Panc1 (cell line): ENCODE measurements around the gene ADGRL3. TPM values are rescaled to one million over a fixed set of nuclear protein-coding genes. Genes with fewer than 3 reads are reported as not detected.

Source experiments
- ATAC-seq: fragments of 200-7000 bp; cut with Tn5 transposase; 2 replicates; pipeline ENCODE4 v1.9.1; 2020; ENCODE audit warnings: mild to moderate bottlenecking, moderate library complexity
- BruUV-seq: library from RNA; stranded (reverse); fragments of 400-500 nt; replicated peaks from 2 replicates; lab custom pipeline; 2021; lab: Mats Ljungman, UMichigan
- CTCF ChIA-PET: fragments of 300-600 bp; sonication (Branson Sonifier 250); formaldehyde crosslinking; loops from one replicate; lab custom pipeline; 2022; ENCODE audit warnings: antibody characterized with exemption; lab: Charles Lee
- POLR2A ChIA-PET: fragments of 300-600 bp; sonication (Branson Sonifier 250); formaldehyde crosslinking; loops from one replicate; lab custom pipeline; 2022; ENCODE audit warnings: antibody characterized with exemption; lab: Charles Lee
- DNase-seq: peaks from one replicate; pipeline ENCODE4 v3.0.0-alpha.2; 2010; ENCODE audit warnings: low read depth, low spot score
- H3K27ac ChIP-seq: 2 replicates; pipeline ENCODE4 v1.5.1; 2011; ENCODE audit warnings: mild to moderate bottlenecking, low read length, inconsistent platforms
- H3K27me3 ChIP-seq: fragments of 200-500 bp; sonication (Bioruptor generic); 2 replicates; pipeline ENCODE4 v1.6.0; 2014; ENCODE audit warnings: low read length, inconsistent platforms; ENCODE audit not compliant: control insufficient read depth, insufficient read depth
- H3K36me3 ChIP-seq: fragments of 200-500 bp; sonication (Bioruptor generic); 2 replicates; pipeline ENCODE4 v1.5.1; 2014; ENCODE audit warnings: inconsistent platforms, mild to moderate bottlenecking, low read length, moderate library complexity; ENCODE audit not compliant: control insufficient read depth, insufficient read depth
- H3K4me1 ChIP-seq: 2 replicates; pipeline ENCODE4 v1.5.1; 2011; ENCODE audit warnings: inconsistent platforms, mild to moderate bottlenecking, low read length, moderate library complexity; ENCODE audit not compliant: control insufficient read depth, insufficient read depth
- H3K4me3 ChIP-seq, 2 experiments: 2 replicates each; pipeline ENCODE4 v1.5.1; 2011 to 2012; ENCODE audit warnings: low read depth in 2 of 2, low read length in 2 of 2, mild to moderate bottlenecking in 2 of 2, inconsistent platforms in 1 of 2, moderate library complexity in 1 of 2
- H3K9me3 ChIP-seq: fragments of 200-500 bp; sonication (Bioruptor generic); 2 replicates; pipeline ENCODE4 v1.5.1; 2014; ENCODE audit warnings: low read depth, mild to moderate bottlenecking, inconsistent platforms, low read length, moderate library complexity; ENCODE audit not compliant: control insufficient read depth, insufficient read depth
- CTCF ChIP-seq: fragments of 450-650 bp; IDR thresholded peaks from 2 replicates; pipeline ENCODE4 v1.5.1; 2017; ENCODE audit warnings: mild to moderate bottlenecking
- POLR2AphosphoS5 ChIP-seq: IDR thresholded peaks from 2 replicates; pipeline ENCODE4 v1.6.1; 2012; ENCODE audit warnings: mild to moderate bottlenecking, low read depth, low read length, moderate library complexity
- REST ChIP-seq, 2 experiments: IDR thresholded peaks; 2 replicates each; pipeline ENCODE4 v1.6.1; 2011 to 2012; ENCODE audit warnings: low read depth in 2 of 2, control low read depth in 1 of 2, low read length in 1 of 2, mild to moderate bottlenecking in 1 of 2, moderate library complexity in 1 of 2; ENCODE audit not compliant: insufficient read depth in 1 of 2
- SIN3A ChIP-seq: IDR thresholded peaks from 2 replicates; pipeline ENCODE4 v1.6.1; 2012; ENCODE audit warnings: low read depth, mild to moderate bottlenecking, low read length, moderate library complexity, borderline replicate concordance; ENCODE audit not compliant: insufficient read depth
- TCF7L2 ChIP-seq: IDR thresholded peaks from 2 replicates; pipeline ENCODE4 v1.6.1; 2011; ENCODE audit warnings: mild to moderate bottlenecking, low read depth, low read length, inconsistent platforms
- in situ Hi-C: cut with HindIII; loops from 2 replicates; pipeline ENCODE4 v1.10.0; 2016; ENCODE audit warnings: low sequenced_read_pairs, low pct_unique_long_range_greater_than_20kb
- intact Hi-C: fragments of 100-400 bp; cut with micrococcal nuclease; formaldehyde crosslinking; loops from one replicate; pipeline ENCODE4 v1.10.0; 2022; ENCODE audit not compliant: unreplicated experiment
- total RNA-seq: library from RNA; stranded (reverse); gene quantifications from one replicate; pipeline ENCODE4 v1.2.1, GENCODE V29; 2021; ENCODE audit not compliant: unreplicated experiment

Gene ADGRL3
- total RNA-seq, 1 experiment from 2014 or later: 0.23 TPM

GRCh38 chr4:61571761-61572559 lies 371.8 kb downstream of the ADGRL3 start:
- H3K9me3 ChIP-seq: no peaks in the 10 kb centered on the region
- no peaks in the 10 kb centered on the region for H3K36me3 ChIP-seq
- DNase-seq (no peak), ATAC-seq (no peak)
- POLR2A ChIA-PET: no interaction called here
- no TSS peak for BruUV-seq
- no peak overlapping the region for H3K4me3 ChIP-seq
- CTCF ChIA-PET: no interaction called here
- intact Hi-C loops: no loop called here
- no peak overlapping the region for H3K27ac ChIP-seq
- TF ChIP-seq REST (IDR thresholded peaks at IDR 0.05; ENCODE audit: insufficient read depth in 1 of 2, low read depth in 2 of 2, low read length in 1 of 2): no peak
- no peak for TF ChIP-seq CTCF
- TF ChIP-seq POLR2AphosphoS5: no peak
- no peak for TF ChIP-seq TCF7L2
- in situ Hi-C loops: no loop called here
- H3K4me1 ChIP-seq: no peaks in the 10 kb centered on the region
- no peaks in the 10 kb centered on the region for H3K27me3 ChIP-seq

- no peaks in the 10 kb centered on the region for H3K27me3 ChIP-seq
- DNase-seq: no peak
- H3K4me3 ChIP-seq: no peak overlapping the region
- TF ChIP-seq REST (IDR thresholded peaks at IDR 0.05; ENCODE audit: insufficient read depth in 1 of 2, low read depth in 2 of 2, low read length in 1 of 2) (no peak), POLR2AphosphoS5 (no peak), TCF7L2 (no peak), SIN3A (no peak), CTCF (no peak)
- no peak for ATAC-seq
- H3K36me3 ChIP-seq: no peaks in the 10 kb centered on the region
- no TSS peak for BruUV-seq
- no peaks in the 10 kb centered on the region for H3K9me3 ChIP-seq
- H3K4me1 ChIP-seq: no peaks in the 10 kb centered on the region
- in situ Hi-C loops: no loop called here
- ChIA-PET CTCF (no interaction called here), POLR2A (no interaction called here)
- H3K27ac ChIP-seq: no peak overlapping the region
- intact Hi-C loops: no loop called here
Observed at GRCh38 chr4:61575796-61576195, 375.7 kb downstream of the ADGRL3 start.
